AG04449 (cell line): Measurements from ENCODE around the gene SLC7A9.

Experiments
- CTCF ChIA-PET: fragments of 350-600 bp; formaldehyde crosslinking; extraction: SDS; loops from one replicate; lab custom pipeline; 2021; ENCODE audit warnings: antibody characterized with exemption; lab: Yijun Ruan, JAX
- POLR2A ChIA-PET: fragments of 400-600, 350-600 bp; formaldehyde crosslinking; extraction: SDS; loops from one replicate; lab custom pipeline; 2020; ENCODE audit warnings: antibody characterized with exemption, inconsistent platforms; lab: Yijun Ruan, JAX
- DNase-seq: peaks from one replicate; pipeline ENCODE4 v3.0.0-alpha.2; 2010; ENCODE audit warnings: low read depth, low spot score
- H3K4me3 ChIP-seq: 2 replicates; pipeline ENCODE4 v1.5.1; 2011; ENCODE audit warnings: low read depth, mild to moderate bottlenecking, control low read depth, low read length
- TF ChIP-seq, protein P1 (sequence below): IDR thresholded peaks from one replicate; pipeline ENCODE4 v1.5.1; 2011; ENCODE audit warnings: mild to moderate bottlenecking, moderate library complexity, low read length, control low read depth, inconsistent platforms; ENCODE audit not compliant: insufficient read depth; ENCODE audit errors: missing control alignments

SLC7A9 gene

DNA sequence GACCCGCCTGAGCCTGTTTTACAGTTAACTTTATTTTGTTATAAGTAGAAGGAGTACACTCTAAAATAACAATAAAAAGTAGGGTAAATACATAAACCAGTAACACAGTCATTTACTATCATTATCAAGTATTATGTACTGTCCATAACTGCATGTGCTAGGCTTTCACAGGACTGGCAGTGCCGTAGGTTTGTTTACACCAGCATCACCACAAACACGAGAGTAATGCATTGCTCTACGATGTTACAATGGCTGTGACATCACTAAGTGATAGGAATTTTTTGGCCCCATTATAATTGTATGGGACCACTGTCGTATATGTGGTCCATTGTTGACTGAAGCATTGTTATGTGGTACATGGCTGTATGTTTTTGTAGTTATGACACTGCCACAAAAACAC, 41.3 kb upstream of the SLC7A9 start:
- DNase-seq: no peak
- POLR2A ChIA-PET: no interaction called here
- CTCF ChIA-PET: no interaction called here
- TF ChIP-seq, protein P1, sequence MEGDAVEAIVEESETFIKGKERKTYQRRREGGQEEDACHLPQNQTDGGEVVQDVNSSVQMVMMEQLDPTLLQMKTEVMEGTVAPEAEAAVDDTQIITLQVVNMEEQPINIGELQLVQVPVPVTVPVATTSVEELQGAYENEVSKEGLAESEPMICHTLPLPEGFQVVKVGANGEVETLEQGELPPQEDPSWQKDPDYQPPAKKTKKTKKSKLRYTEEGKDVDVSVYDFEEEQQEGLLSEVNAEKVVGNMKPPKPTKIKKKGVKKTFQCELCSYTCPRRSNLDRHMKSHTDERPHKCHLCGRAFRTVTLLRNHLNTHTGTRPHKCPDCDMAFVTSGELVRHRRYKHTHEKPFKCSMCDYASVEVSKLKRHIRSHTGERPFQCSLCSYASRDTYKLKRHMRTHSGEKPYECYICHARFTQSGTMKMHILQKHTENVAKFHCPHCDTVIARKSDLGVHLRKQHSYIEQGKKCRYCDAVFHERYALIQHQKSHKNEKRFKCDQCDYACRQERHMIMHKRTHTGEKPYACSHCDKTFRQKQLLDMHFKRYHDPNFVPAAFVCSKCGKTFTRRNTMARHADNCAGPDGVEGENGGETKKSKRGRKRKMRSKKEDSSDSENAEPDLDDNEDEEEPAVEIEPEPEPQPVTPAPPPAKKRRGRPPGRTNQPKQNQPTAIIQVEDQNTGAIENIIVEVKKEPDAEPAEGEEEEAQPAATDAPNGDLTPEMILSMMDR: no peak
- H3K4me3 ChIP-seq: no peak overlapping the region

DNA sequence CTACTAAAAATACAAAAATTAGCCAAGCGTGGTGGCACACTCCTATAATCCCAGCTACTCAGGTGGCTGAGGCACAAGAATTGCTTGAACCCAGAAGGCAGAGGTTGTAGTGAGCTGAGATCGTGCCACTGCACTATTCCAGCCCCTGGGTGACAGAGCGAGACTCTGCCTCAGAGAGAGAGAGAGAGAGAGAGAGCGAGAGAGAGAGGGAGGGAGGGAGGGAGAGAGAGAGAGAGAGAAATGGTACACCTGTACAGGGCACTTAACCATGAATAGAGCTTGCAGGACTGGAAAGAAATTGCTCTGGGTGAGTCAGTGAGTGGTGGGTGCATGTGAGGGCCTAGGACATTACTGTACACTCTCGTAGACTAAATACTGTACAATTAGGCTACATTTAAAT, 40.5 kb upstream of the SLC7A9 start:
- ChIA-PET POLR2A (no interaction called here), CTCF (interaction anchor here (0.9 kb wide), 1 partner anchor 9 kb away, joined by 3 read pairs; no protein-coding TSS in a partner anchor)
- H3K4me3 ChIP-seq: no peak overlapping the region
- TF ChIP-seq, protein P1: no peak
- DNase-seq: no peak

DNA sequence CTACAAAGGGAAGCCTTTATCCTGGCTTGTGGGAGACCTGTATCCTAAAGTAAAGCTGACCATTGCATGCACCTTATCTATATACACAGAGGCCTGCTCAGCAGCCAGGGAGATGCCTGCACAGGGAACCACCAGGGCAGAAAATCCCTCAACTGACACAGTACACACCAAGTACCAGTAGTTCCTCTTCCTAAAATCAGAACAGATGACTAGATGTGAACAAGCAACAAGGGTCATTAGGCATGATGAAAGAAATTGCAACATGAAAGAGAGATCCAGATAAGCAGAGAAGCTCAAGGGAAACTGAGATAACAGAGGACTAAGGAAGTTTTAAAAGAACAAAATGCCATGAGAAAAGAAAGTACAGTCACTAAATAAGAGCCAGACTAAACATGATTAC, 39.7 kb upstream of the SLC7A9 start:
- DNase-seq: no peak
- ChIA-PET POLR2A (no interaction called here), CTCF (interaction anchor here (0.9 kb wide), 1 partner anchor 9 kb away, joined by 3 read pairs; no protein-coding TSS in a partner anchor)
- TF ChIP-seq, protein P1: no peak
- no peak overlapping the region for H3K4me3 ChIP-seq

DNA sequence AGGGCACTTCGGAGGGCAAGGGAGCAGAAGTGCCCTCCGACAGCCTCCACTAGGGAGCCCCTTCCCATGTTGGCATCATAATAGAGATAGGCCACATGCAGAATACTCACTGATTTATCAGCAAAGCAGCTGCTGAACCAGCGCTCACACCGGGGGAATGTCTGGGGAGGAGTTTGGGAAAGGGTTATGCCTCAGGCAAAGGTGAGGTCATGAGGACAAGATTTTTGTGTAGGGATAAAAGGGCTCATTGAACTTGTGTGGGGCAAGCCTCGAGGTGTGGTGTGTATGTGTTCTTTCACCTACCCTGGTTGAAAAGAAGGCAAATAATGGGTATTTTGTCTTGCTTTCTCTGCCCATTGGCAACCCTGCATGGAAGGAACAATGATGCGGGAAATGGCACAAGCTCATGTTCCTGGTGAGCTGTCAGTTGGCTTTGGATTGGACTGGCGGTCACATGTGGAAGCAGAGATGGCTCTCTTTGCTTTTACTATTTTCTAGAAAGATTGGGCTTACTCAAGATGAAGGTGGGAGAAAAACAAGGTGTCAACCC, 39.1 kb upstream of the SLC7A9 start:
- no peak for DNase-seq
- no peak overlapping the region for H3K4me3 ChIP-seq
- POLR2A ChIA-PET: no interaction called here
- CTCF ChIA-PET: no interaction called here
- TF ChIP-seq, protein P1: no peak

DNA sequence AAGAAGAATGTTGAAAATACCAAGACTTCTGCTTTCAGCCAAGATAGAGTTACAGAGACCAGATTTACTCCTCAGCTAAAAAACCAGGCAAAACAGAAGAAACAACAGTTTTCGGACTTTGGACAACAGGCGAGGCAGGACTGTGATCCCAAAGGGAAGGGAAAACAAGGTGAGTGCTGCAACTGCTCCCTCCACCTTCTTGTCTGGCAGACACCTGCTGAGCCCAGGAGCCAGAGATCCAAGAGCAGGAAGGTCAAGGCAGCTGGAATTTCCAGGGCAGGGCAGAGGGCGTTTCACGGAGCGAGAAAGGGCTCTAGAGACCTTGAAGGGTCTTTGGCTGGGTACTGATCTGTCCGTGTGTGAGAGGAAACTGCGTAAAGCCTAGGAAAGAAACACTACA, 32.9 kb upstream of the SLC7A9 start:
- no peak for DNase-seq
- ChIA-PET CTCF (no interaction called here), POLR2A (no interaction called here)
- TF ChIP-seq, protein P1: no peak
- H3K4me3 ChIP-seq: no peak overlapping the region

DNA sequence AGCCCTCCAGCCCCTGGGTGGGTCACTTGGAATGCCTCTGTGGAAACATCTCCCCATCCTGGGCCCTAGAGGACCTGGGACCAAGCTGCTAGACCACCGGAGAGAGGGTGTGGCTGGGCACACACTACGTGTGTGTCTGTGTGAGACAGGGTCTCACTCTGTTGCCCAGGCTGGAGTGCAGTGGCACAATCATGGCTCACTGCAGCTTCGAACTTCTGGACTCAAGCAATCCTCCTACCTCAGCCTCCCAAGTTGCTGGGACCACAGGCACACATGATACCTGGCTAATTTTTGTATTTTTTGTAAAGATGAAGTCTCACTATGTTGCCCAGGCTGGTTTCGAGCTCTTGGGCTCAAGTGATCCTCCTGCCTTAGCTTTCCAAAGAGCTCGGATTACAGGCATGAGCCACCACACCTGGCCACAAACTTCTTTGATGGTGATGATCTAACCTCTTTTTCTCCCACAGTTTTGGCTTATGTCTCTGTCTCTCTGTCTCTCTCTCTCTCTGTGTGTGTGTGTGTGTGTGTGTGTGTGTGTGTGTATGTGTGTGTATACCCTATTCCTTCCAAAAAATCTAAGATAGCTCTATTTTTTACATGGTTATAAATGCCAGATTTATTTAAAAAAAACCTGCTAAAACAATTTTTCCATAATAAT, 32.1 kb upstream of the SLC7A9 start:
- no peak overlapping the region for H3K4me3 ChIP-seq
- TF ChIP-seq, protein P1: no peak
- CTCF ChIA-PET: no interaction called here
- DNase-seq: no peak
- POLR2A ChIA-PET: no interaction called here
